HG03571 (cell line): ENCODE measurements around the gene TNS2.

Source experiments
- ATAC-seq: cut with Tn5 transposase; IDR thresholded peaks from one replicate; pipeline ENCODE4 v1.9.1; 2021; ENCODE audit not compliant: unreplicated experiment

TNS2 gene

DNA sequence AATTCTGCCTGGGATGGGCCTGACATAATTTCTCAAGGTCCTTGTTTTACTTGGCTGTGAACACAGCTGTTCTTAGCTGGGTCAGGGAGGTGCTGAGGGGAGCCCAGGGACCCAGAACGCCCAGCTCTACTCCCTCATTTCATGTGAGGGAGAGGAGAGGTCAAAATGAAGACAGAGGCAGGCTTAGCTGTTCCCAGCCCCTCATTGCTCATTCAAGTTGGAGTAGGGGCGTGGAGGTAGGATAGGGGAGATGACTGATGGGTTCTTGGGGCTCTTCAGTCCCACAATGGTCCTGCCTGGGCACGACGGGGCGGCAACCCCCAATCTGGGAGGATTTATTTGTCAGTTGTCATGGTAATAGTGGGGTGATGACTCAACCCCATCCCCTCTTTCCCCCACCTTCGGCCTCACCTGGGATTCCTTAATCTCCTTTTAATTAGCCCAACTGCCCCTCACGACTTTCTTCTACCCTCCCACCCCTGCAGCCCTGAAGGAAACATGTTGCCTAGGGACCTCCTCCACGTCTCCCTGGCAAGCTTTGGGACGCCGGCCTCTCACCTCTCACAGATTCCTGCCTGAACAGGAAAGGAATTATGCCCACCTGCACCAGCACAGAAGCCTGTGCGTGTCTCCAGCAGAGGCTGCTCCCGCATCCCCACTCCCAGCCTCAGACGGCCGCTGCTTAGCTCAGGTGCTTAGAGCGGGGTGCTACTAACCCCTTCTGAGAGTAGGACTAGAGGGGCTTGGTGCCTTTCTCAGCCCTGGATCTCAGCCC, 19.1 kb downstream of the TNS2 start:
- ATAC-seq: no peak

DNA sequence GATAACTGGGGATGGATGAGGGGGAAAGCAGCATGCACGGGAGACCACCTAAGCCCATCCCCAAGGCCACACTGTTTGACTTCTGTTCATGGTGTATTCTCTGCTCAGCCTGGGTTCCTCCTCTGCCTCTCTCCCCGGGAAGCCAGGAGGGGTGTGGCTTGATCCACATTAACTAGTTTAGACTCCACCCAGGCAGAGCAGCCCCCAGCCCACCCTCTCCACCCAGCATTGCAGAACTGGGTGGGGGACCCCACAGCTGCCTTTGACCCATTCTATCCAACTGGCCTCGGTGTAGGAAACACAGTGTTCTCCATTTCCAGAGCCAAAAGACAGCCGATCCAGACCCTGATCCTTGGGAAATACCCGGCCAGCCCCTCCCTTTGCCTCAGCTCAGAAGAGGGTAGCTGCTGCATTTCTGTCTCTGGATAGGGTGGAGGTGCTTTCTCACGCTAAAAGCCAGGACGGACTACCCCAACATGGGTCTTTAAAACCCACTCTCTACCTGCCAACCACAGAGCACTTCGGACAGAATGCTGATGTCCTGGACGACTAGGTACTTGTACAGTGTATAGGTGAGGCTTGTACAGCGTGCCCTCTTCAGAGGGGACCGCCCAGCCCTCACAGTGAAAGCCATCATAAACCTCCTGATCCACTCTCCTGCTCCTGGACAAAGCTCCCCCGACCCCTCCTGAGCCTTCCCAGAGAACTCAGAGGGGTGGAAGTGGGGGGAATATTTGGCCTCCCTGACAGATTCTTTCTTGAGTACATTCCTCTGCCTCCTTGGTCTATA, 20.0 kb downstream of the TNS2 start:
- ATAC-seq: no peak

DNA sequence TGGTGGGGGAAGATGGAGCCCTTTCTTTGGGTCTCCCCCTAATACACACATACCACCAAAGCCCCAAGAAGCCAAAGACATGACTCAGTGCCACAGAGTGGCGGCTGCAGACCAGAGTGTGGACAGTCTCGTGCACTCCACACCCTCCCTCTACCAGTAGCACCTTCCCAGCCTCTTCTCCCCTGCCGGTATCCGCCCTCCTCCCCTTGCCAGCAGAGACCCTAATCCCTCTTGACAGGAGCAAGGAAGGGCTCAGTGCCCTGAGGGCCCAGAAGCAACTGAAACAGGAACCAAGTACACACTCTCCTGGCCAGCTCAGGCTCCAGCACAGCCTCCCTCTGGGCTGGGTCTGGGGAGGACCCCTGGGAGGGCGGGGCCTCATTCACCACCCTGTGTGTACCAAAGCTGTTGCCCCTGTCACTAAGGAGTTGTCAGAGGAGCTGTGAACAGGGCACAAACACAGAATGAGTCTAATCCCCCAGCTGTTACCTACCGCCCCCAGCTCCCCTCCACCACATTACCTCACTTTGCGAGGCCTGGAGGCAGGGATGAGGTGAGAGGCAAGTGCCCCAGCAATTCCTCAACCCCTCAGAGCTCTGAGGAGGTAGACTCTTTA, 21.1 kb downstream of the TNS2 start:
- ATAC-seq: no peak

DNA sequence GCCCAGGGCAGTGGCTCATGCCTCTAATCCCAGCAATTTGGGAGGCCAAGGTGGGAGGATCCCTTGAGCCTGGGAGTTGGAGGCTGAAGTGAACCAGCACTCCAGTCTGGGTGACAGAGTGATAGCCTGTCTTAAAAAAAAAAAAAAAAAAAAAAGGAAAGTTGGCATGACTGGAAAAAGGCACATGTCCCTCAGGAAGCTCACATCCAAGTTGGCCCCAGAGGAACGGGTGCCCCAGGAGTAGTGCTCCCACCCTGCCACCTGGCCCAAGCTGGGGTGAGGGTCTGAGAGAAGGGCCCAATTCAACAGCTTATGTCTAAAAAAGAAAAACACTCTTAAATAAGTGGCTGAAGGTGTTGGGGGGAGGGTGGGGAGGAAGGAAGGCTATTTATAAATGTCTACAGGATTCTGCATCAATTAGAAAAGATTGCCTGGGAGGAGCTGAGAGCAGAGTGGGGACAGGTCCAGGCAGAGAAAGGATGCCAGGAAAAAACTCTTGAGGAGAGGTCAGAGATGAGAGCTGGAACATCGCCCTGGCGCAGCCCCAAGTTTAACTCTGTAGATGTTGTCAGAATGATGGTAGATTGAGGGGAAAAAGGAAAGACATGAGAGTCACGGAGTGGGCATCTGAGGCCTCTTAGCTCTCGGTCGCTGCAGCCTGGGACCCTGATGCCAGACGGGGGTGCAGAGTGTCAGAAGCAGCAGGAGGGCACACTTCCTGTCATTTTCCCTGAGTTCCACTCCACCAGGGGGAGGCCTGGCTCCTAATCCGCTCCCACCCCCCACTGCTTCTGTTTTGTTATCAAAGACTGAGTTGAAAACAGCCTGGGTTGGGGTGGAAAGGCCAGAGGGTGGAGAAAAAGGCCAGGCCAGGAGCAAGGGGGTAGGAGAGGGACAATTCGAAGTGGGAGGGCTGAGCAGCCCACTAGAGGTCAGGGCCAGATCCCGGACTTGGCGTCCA, 22.0 kb downstream of the TNS2 start:
- ATAC-seq: no peak

DNA sequence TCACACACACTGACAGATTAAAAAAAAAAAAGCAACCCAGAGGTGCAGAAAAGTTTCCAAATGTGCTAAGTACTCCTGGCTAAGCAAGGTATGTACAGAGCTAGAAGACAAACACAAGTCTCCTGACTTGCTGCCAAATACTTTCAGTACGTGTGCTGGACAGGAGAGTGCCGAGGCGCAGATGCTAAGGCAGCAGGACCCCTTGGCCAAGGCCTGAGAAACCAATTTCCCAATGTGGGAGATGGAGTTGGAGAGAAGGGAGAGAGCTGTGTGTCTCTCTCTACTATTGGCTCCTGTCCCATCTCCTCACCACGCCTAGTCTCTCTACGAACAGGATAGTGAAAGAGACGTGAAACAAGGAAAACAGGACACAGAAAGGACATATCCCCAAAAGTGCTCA, 24.0 kb downstream of the TNS2 start:
- ATAC-seq: no peak

DNA sequence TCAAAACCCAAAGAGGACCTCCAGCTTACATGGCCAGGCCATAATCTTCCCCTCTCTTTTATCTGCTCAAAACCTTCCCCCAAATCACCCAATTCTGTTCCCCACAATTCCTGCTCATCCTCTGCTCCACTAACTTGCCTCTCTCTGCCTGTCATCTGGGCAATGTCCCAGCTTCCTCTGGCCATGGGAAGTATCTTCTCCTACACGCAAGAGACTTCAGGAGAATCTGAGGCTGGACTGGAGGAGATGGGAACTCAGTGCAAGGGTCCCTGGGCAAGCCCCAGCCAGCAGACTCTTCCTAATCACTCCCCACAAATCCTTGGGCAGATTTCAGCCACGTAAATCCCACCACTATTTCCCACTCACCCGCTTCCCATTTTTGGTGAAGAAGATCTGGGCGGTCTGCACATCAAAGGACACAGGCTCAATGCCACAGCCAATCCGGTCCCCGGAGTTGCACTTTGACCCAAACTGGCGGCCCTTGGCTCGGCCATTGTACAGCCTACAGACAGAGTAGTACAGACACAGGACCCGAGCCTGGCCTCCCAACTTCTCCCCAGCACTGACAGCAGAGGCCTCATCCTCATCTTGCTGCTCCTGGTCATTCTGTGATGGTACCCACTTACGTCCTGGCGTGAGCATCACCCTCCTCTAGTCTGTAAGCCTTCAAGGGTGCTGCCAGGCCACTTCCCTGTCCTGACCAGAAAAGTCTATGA, 24.6 kb downstream of the TNS2 start:
- ATAC-seq: no peak

DNA sequence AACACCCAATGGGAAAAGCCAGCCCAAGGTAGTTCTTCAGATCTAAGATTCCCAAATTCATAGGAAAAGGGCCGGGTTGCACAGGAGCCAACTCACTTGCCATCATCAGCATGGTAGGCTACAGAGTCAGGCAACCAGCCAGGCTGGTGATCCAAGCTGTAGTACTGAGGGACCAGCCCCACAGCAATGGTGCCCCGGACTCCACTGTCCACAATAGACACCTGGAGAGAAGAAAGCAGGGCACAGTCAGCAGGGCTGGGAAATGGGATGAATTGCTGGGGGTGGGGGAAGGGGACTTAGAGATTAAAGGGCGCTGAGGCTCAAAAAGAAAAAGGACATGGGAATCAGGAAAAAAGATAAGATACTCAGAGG, 25.1 kb downstream of the TNS2 start:
- ATAC-seq: no peak

DNA sequence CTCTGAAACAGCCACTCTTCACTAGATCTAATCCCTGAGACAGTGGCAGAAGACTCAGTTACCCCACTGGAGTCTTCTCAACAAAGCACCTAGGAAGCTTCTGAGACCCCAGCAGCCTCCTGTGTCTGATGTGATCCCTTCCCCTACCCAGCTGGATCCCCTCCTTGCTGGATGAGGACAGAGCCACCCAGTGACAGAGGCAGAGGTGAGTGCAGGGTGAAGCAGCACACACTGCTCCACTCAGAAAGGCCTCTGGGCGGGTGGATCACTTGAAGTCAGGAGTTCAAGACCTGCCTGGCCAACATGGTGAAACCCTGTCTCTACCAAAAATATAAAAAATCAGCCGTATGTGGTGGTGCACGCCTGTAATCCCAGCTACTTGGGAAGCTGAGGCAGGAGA, 26.6 kb downstream of the TNS2 start:
- no peak for ATAC-seq

DNA sequence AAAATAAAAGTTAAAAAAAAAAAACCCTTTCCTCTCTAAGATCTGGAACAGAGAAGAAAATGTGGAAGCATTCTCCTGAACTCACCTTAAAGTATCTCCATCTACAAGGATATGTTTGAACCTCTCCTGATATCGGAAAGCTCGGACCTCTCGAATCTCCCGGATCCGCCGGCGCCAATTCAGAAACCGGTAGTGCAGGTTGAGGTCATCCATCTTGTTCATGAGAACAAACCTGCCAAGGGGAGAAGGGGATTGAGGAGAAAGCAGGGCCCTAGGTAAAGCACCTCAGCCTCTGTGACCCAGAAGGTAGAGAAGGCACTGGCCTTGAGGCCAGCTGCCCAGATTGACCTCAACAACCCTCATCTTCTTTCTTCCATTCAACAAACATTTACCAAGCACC, 27.2 kb downstream of the TNS2 start:
- no peak for ATAC-seq

DNA sequence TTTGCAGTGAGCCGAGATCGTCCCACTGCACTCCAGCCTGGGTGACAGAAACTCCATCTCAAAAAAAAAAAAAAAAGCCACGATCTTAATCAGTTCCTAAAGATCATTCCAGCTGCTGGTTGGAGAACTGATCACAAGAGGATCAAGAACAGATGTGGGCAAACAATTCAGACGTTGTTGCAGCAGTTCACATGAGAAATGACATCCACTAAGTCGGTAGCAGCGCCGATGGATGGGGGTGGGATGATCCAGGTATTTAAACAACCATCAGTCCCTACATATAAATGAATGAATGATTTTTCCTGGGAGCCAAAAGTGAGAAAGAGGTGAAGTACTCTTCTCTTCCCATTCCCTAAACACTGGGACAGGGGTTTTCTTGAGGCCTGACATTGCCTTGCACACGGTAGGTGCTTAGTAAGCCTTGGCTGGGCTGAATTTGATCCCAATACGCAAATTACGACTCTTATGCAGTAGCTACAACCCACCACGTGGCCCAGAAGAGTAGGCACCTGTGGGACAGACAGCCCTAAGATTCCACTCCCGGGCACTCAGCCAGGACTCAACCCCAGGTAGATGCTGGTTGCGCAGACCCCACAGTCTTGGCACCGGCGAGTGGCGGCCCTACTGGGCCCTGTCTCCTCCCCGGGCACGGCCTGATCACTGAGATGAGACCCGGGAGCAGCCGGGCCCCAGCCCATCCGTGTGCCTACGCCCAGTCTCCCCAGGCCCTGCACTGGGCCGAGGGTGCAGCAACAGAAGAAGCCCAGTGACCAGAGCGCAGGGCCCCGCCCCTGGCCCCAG, 28.8 kb downstream of the TNS2 start:
- peak; percentile 16 for ATAC-seq

DNA sequence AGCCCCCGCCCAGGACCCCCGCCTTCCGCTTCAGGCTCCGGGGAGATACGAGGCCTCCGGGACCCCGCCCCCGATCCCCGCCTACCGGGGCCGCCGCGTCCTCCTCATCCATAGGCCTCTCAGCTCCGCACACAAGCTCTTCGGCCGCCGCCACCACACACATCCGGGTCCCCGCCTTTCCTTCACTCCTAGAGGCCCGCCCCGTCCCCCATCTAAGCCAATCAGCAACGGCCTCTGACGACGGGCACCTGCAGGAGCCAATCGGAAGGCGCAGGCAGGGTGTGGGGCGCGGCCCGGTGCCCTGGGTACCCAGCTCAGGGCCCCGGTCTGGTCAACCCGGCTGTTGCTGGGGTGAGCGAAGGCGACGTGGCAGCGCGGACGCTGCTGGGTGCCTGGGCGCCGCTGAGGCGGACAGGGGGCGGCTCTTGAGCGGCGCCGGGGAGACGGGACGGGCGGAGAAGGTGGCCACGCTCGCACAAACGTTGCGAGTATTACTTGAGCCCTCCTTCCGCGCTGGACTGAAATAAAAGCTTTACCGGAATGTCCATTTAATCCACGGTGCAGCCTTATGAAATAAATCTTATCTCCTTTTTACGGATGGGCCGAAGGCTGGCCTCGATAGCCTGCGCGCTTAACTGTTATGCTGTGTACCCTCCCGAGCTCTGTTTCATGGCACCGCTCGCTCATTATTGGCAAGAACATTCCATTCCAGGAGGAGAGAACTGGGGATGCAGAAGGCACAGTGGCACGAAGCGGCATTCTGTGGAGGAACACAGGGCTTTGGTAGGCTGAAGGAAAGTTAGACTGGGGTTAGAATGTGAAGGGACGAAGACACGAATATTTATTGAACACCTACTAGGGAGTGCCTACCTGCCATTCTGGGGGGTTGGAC, 29.6 kb downstream of the TNS2 start, which contains the start of gene SPRYD3:
SPRYD3 (minus strand) TSS at position 165 of the 892 bp plus-strand sequence; CDS start at position 108, 57 bp downstream.
- ATAC-seq: peak; percentile 98

DNA sequence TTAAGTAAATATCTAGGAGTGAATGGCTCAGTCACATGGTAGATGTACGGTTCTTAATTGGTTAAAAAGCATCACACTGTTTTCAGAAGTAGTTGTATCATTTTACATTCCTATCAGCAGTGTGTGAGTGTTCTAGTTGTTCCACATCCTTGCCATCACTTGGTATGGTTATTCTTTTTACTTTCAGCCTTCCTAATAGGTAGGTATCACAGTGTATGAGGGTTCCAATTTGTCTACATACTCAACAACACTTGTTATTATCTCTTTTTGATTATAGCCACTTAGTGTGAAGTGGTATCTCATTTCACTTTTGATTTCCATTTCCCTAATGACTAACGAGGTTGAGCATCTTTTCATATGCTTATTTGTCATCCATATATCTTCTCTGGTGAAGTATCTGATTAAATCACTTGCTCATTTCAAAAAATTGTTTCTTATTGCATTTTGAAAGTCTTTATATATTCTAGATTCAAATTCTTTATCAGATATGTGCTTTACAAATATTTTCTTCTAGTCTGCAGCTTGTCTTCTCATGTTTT, 32.8 kb downstream of the TNS2 start:
- ATAC-seq: no peak

DNA sequence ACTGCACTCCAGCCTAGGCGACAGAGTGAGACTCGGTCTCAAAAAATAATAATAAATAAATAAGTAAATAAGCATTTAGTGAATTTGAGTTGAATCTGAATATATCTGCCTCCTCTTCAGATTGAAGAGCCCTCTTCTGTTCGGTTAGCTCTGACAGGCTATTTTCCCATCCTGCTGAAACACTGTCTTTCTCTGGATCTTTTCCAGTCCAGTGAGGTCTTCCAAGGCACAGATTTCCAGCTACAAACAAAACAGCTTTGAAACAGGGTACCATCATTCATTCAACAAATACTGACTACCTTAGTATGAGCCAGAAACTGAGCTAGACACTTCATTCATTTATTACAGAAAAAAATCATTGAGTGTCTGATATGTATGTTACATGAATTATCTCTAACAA, 36.5 kb downstream of the TNS2 start:
- ATAC-seq: no peak

DNA sequence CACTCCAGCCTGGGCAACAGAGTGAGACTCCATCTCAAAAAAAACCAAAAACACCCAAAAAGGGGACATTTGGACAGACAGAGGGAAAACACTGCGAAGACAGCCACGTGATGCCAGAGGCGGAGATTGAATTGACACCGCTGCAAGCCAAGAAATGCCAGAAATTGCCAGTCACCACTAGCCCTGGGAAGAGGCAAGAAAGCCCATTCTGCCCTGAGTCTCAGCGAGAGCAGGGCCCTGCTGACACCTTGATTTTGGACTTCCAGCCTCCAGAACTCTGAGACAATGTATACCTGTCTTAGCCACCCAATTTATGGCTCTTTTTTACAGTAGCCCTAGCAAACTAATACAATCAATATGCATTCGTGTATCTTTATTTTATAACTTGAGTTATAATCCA, 40.2 kb downstream of the TNS2 start:
- ATAC-seq: no peak

DNA sequence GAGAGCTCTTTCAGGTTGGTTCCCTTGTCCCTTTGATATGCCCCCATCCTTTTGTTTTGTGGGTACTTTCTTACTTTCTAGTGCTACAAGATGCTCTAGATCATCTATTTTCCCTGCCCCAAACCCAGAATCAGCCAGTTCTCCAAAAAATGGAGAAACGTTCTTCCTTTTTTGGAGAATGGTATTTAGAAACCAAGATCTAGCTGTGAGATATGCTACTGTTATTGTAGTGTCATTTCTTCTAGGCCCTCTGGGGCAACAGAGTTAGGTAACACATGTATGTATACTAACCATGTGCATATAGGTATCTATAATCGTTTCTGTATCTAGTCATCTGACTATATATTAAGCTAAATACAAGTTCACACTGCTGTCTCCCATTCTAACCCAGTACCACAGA, 40.7 kb downstream of the TNS2 start:
- ATAC-seq: no peak

DNA sequence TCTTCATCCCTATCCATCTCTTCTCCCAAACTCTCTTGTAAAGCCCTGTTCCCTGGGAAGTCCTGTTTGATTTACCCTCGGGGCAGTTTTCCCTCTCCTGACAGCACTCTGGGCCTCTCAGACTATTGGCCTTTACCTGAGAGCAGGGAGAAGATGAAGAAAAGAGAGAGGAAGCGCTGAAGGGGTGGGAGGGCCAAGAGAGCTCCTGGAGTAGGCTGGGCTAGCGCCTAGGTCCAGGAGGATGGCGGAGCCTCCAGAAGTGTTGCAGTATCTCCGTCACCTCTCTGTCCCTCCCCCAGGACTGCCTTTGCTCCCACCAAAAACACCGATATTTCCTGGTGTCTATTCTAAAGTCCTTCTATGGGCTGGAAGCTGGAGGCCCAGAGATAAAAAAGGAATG, 41.9 kb downstream of the TNS2 start:
- ATAC-seq: no peak

DNA sequence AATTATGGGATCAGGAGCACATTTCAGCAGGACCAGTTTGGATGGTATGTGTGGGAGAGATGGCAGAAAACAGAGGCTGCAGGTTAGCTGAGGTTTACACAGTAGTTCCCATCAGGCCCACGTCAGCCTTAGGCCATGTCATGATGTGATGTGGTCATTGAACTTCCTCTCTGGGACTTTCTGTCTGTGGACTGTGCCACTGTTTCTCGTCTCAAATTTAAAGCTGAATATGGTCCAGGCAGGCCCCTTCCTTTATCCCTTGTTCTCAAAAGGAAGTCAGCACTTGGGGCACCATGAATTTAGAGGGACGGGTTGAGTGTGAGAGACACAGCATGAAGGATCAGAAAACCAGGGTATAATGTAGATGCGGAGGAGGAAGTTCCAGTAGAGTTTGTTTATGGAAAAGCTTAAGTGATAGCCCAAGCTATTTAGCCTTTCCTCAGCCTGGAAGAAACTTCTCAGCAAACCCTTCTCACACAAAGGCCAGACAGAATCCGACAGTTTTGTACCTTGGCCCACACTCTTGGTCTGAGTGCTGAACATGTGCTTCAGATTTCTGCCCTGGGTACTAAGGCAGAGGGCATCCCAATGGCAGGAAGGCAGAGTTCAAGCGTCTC, 44.0 kb downstream of the TNS2 start:
- ATAC-seq: no peak

DNA sequence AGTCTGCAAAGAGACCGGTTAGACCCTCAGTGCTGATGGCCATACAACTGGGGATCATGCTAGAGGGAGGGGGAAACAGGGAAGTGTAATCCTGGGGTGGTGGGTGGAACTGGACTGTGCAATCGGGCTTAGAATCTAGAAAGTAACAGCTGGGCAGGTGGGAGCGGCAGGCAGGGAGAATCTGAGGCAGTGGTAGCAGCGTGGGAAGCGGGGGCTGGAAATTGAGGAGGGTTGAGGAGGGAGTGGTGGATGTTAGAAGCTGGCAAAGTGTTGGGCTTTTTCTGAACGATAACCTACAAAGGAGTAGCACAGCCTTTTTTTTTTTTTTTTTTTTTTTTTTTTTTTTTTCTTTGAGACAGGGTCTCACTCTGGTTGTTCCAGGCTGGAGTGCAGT, 44.5 kb downstream of the TNS2 start:
- ATAC-seq: no peak
